HL-60/S4 (cell line): ENCODE data around the gene IL17RE.

Experiments used
- in situ Hi-C: fragments of 300-500 bp; cut with MboI; formaldehyde crosslinking; loops from 2 replicates; pipeline ENCODE4 v1.14.3; 2022; ENCODE audit warnings: low sequenced_read_pairs

Gene IL17RE

GRCh38 chr3:9903238-9903624 lies 583 bp downstream of the IL17RE start:
- in situ Hi-C loops = no loop called here

DNA sequence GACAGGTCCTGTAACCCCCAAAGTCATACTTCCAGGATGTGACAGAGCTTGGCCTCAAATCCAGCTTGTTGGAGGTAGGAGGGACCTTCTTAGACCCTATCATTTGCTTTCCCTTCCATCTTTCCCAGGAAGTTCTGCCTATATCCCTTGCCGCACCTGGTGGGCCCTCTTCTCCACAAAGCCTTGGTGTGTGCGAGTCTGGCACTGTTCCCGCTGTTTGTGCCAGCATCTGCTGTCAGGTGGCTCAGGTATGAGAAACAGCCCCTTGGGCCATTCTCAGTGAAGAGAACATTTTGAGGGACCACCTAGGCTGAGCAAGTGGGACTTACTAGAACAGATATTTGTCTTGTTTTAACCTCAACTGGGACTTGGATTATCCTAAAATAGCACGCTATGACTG lies 1.3 kb downstream of the IL17RE start:
- in situ Hi-C loops = no loop called here

DNA sequence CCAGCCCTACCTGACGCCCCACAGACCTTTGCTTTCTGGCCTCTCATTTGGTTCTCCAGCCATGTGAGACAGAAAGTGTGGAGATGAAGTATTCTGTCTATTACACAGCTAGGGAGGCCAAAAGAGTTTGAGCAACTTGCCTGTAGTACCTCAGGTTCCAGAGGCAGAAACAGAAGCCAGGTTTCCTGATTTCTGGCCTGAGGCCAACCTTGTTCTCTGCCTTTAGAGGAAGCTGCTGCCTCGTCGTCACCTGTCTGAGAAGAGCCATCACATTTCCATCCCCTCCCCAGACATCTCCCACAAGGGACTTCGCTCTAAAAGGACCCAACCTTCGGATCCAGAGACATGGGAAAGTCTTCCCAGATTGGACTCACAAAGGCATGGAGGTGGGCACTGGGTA lies 3.8 kb downstream of the IL17RE start:
- in situ Hi-C loops = no loop called here

GRCh38 chr3:9908286-9908685 lies 5.6 kb downstream of the IL17RE start:
- in situ Hi-C loops = no loop called here

- in situ Hi-C loops = no loop called here
Measured at GRCh38 chr3:9909221-9910013, 6.8 kb downstream of the IL17RE start.

GRCh38 chr3:9911863-9912262 lies 9.2 kb downstream of the IL17RE start:
- in situ Hi-C loops = no loop called here

- in situ Hi-C loops = no loop called here
Measured at GRCh38 chr3:9912294-9912935, 9.8 kb downstream of the IL17RE start.

DNA sequence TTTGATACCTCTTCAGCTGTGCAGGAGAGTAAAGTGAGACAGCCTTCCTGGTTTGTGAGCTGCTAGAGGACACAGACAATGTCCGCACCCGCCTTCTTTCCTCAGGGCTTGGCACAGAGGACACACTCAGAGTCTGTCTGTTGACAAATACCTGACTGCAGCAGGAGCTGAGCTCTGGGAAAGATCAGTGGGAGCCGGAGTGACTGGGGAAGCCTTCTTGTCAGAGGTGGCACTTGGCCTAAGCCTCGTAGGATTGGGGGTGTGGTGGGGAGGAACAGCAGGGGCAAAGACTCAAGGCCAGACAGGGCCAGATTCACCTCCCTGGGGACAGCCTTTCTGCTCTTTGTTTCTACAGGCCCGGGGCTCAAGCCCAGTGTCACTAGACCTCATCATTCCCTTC lies 11.0 kb downstream of the IL17RE start:
- in situ Hi-C loops = no loop called here

- in situ Hi-C loops = no loop called here
Measured at GRCh38 chr3:9914011-9914410, 11.4 kb downstream of the IL17RE start.

GRCh38 chr3:9914559-9915253 lies 12.1 kb downstream of the IL17RE start:
- in situ Hi-C loops = no loop called here

DNA sequence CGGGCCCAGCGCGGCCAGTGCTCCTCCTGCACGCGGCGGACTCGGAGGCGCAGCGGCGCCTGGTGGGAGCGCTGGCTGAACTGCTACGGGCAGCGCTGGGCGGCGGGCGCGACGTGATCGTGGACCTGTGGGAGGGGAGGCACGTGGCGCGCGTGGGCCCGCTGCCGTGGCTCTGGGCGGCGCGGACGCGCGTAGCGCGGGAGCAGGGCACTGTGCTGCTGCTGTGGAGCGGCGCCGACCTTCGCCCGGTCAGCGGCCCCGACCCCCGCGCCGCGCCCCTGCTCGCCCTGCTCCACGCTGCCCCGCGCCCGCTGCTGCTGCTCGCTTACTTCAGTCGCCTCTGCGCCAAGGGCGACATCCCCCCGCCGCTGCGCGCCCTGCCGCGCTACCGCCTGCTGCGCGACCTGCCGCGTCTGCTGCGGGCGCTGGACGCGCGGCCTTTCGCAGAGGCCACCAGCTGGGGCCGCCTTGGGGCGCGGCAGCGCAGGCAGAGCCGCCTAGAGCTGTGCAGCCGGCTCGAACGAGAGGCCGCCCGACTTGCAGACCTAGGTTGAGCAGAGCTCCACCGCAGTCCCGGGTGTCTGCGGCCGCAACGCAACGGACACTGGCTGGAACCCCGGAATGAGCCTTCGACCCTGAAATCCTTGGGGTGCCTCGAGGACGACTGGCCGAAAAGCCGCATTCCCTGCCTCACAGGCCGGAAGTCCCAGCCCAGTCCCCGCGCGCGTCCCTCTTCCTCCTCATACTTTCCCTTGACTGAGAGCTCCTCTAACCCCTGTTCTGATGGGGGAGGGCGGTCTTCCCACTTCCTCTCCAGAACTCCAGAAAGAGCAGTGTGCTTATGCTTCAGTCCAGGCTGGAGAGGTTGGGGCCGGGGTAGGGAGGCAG lies 12.8 kb downstream of the IL17RE start:
- in situ Hi-C loops = no loop called here

DNA sequence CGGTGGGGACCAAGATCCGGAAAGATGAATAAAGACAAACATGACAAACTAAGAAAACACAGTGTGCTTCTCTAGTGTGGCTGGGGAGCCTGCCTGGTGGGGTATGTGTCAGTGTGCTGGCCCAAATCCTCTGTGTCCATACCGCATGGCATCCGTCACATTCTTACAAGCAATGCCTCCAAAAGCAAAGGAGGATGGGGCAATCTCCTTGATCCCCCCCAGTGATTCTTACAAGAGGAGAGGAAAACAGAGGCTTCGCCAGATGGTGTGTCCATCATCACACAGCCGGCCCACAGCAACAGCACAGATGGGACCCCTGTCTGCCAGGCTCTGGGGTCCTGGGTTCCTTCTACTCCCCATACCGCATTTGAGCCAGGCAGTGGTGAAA lies 13.7 kb downstream of the IL17RE start:
- in situ Hi-C loops = no loop called here

- in situ Hi-C loops = no loop called here
Measured at GRCh38 chr3:9916734-9917680, 14.4 kb downstream of the IL17RE start, which contains the start of gene IL17RC. TSS of gene IL17RC (plus strand) at chr3:9917098. CDS start at chr3:9917316, 218 bp downstream.

- in situ Hi-C loops = no loop called here
Measured at GRCh38 chr3:9917820-9918219, 15.2 kb downstream of the IL17RE start.

GRCh38 chr3:9918261-9919038 lies 15.8 kb downstream of the IL17RE start:
- in situ Hi-C loops = no loop called here

DNA sequence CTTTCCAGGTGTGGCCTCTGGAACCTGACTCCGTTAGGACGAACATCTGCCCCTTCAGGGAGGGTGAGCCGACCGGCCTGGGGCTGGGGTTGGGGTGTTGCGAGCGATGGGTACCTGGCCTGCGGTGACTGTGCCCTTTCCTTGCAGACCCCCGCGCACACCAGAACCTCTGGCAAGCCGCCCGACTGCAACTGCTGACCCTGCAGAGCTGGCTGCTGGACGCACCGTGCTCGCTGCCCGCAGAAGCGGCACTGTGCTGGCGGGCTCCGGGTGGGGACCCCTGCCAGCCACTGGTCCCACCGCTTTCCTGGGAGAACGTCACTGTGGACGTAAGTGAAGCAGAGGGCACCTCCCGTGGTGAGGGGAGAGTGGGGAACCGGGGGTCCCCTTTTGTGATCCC lies 25.5 kb downstream of the IL17RE start:
- in situ Hi-C loops = no loop called here

- in situ Hi-C loops = no loop called here
Measured at GRCh38 chr3:9930804-9931418, 28.3 kb downstream of the IL17RE start.

DNA sequence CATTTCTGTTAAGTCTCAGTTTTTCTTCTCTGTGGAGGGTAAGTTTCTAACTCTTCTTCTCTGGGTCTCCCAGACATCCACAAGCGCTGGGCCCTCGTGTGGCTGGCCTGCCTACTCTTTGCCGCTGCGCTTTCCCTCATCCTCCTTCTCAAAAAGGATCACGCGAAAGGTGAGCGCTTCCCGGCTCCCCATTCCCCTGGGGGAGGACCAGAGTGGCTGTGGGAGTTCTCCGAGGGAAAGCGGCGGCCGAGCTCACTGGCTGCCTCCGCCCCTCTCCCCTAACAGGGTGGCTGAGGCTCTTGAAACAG lies 29.8 kb downstream of the IL17RE start:
- in situ Hi-C loops = no loop called here
